LNCaP clone FGC (cell line): ENCODE results near the gene YWHAE.
"Not testable (repeated sequence)": the region's sequence is repeated elsewhere in the genome, so short reads cannot be mapped to it uniquely, and the experiment has no call there.

Source experiments
- DNase-seq: peaks from one replicate; pipeline ENCODE4 v3.0.0-alpha.2; 2011; ENCODE audit warnings: low read depth
- H3K4me3 ChIP-seq: 2 replicates; pipeline ENCODE4 v1.5.1; 2011; ENCODE audit warnings: mild to moderate bottlenecking, low read depth, low read length, control low read depth
- TF ChIP-seq, protein P1 (sequence below): IDR thresholded peaks from 2 replicates; pipeline ENCODE4 v1.5.1; 2012; ENCODE audit warnings: mild to moderate bottlenecking; ENCODE audit not compliant: control insufficient read depth, insufficient read depth; ENCODE audit errors: extremely low read depth

YWHAE gene

GRCh38 chr17:1313270-1314005, 86.6 kb downstream of the YWHAE start:
- TF ChIP-seq, protein P1, sequence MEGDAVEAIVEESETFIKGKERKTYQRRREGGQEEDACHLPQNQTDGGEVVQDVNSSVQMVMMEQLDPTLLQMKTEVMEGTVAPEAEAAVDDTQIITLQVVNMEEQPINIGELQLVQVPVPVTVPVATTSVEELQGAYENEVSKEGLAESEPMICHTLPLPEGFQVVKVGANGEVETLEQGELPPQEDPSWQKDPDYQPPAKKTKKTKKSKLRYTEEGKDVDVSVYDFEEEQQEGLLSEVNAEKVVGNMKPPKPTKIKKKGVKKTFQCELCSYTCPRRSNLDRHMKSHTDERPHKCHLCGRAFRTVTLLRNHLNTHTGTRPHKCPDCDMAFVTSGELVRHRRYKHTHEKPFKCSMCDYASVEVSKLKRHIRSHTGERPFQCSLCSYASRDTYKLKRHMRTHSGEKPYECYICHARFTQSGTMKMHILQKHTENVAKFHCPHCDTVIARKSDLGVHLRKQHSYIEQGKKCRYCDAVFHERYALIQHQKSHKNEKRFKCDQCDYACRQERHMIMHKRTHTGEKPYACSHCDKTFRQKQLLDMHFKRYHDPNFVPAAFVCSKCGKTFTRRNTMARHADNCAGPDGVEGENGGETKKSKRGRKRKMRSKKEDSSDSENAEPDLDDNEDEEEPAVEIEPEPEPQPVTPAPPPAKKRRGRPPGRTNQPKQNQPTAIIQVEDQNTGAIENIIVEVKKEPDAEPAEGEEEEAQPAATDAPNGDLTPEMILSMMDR, result no peak
- no peak for DNase-seq
- H3K4me3 ChIP-seq, result no peak overlapping the region

DNA sequence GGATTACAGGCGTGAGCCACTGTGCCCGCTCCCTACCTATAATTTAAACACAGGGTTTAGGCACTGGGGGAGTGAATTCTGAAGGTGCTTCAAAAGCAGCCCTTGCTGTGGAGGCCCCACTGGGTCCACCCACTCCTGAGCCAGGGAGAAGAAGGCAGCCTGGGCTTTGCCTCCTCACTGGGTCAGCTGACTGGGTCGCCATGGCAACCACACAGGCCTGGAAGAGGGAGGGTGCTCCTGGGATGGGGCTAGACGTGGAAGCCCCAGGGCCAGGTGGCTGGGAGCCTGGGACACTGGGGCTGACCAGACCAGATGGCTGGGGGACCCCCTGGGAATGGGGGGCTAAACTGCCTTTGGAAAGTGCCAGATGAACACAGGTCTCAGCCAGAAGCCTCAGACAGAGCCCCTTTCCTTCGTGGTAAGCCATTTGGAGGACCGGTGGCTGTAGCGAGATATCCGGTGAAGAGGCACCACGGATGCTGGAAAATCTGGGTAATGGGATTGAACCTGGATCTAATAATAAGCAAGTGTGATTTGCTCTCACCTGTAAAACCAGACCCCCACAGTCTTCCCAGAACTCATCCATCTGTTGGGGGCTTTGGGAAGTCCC, 87.7 kb downstream of the YWHAE start:
- no peak overlapping the region for H3K4me3 ChIP-seq
- DNase-seq, result no peak
- TF ChIP-seq, protein P1, result no peak

- H3K4me3 ChIP-seq, DNase-seq: not testable (repeated sequence)
Measured at GRCh38 chr17:1307829-1308228, 92.2 kb downstream of the YWHAE start.

DNA sequence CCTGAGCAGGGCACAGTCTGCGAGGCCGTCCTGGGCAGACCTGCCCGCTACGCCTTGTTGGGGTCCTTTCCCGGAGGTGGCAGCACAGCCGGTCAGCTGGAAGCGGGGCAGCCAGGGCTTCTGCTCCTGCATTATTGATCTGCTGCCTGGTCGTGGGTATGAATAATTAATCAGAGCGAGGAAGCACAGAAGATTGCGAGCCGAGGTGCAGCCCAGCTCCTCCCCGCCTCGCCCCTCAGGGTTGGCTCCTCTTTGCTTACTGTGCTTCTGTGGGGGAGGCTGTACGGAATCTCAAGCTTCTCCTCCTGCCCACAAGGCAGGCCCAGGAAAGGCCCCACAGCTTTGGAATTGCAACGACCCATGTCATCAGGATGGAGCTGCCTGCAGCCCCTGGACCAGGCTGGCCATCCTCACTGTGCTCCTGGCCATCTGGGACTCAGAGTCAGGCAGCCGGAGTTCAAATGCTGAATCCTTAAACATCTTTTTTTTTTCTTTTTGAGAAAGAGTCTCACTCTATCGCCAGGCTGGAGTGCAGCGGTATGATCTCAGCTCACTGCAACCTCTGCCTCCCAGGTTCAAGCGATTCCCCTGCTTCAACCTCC, 95.0 kb downstream of the YWHAE start:
- no peak overlapping the region for H3K4me3 ChIP-seq
- TF ChIP-seq, protein P1, result no peak
- no peak for DNase-seq

- DNase-seq, result no peak
- H3K4me3 ChIP-seq, result no peak overlapping the region
- TF ChIP-seq, protein P1, result no peak
Measured at GRCh38 chr17:1304522-1304921, 95.5 kb downstream of the YWHAE start.

- TF ChIP-seq, protein P1, result no peak
- H3K4me3 ChIP-seq, result no peak overlapping the region
- DNase-seq, result no peak
Measured at GRCh38 chr17:1302761-1303160, 97.3 kb downstream of the YWHAE start.

DNA sequence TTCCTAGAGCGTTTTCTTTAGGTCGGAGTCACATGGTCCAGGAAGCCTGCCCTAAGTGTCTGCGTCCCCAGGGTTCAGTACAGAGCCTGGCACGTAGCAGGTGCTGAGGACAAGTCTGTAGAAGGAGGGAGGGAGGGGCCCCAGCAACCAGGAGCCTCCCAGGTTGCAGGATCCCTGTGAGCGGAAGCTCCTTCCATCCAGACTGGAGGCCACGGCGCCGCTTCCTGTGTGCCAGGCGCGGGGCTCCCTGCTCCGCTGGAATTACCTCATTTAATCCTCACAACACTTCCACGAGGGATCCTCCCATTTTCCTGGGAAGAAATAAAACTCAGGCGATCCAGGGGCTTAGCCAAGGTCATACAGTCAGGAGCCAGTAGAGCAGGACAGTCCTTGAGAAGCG, 98.5 kb downstream of the YWHAE start:
- H3K4me3 ChIP-seq, result no peak overlapping the region
- TF ChIP-seq, protein P1, result no peak
- DNase-seq, result no peak
